ENCODE data around the gene PRR5.
"Not testable (repeated sequence)": the region's sequence is repeated elsewhere in the genome, so short reads cannot be mapped to it uniquely, and the experiment has no call there.

PRR5 gene

DNA sequence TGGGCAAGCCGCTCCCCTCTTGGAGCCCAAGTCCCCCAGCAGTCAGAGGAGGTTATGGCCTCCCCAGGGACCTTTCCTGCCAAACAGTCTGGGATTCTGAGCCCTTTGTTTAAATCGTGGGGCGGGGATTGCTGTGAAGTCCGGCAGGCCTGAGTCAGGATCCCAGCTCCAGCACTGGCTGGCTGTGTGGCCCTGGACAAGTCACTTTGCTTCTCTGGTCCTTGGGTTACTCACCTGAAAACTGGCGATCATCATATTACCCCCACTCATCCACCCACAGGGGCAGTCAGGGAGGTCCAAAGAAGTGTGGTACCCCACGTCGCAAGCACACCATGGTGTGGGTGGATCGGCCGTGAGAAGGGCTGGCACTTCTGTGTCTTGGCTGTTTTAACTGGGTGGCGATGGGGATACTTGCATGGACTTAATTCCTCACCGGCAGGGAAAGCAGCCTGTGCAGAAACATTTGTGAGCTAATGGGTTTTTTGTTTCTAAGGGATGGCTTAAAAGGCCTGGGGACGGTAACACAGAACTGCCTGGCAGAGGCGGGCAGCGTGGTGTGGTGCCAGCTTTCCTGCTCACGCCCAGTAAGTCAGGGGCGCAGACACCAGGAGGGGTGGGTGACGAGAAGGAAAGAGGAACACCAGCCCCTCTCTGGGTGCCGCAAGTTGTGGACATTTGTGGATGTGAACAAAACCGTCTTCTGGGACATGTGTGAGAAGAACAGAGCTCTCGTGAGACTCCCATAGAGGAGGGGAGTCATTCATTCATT, 31.6 kb upstream of the PRR5 start:
- H3K27ac ChIP-seq: peak overlapping the region in 6 of 21 experiments; percentile 8 to 94 (median 86)
- peak overlapping the region in 1 of 7 experiments; percentile 63 for H3K4me3 ChIP-seq

GRCh38 chr22:44671742-44672141, 30.3 kb upstream of the PRR5 start:
- Histone ChIP-seq H3K27ac (peak overlapping the region in 1 of 21 experiments; percentile 94), H3K4me3 (no peak overlapping the region)

DNA sequence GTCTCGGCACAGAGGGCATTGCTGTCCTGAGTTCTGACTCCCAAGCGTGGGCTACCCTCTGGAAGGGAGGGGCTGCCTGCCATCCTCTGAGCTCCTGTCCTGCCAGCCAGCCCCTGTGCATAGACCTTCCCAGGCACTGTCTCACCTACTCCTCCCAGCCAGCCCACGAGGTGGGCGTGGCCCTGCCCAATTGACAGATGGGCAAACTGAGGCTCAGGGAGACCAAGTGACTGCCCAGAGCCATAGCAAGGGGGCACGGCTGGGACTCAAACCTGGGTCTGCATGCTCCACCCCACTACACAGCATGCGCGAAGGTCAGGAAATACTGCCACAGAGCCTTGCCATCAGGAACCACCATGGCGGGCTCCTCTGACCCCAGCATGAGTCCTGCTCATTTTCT, 29.4 kb upstream of the PRR5 start:
- Histone ChIP-seq H3K4me3 (no peak overlapping the region), H3K27ac (no peak overlapping the region)

DNA sequence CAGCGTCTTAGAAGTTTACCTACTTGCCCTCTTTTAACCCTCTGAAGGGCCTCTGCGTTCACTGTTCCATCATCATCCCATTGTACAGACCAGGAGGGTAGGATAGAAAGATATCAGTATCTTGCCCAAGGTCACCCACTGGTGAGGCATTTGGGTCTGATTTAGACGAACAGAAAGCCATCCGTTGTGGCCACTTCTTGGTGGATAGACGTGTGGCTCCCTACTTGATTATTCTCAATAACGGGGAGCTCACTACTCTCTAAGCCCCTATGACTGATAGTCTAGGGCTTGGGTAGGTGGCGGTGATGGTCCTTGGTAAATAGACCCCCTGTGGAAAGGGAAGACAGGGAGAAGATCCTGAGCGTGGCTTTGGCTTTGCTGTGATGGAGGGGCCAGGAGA, 28.6 kb upstream of the PRR5 start:
- no peak overlapping the region for H3K27ac ChIP-seq
- no peak overlapping the region for H3K4me3 ChIP-seq

GRCh38 chr22:44676066-44676440, 26.0 kb upstream of the PRR5 start:
- not testable (repeated sequence) for H3K4me3 ChIP-seq, H3K27ac ChIP-seq

DNA sequence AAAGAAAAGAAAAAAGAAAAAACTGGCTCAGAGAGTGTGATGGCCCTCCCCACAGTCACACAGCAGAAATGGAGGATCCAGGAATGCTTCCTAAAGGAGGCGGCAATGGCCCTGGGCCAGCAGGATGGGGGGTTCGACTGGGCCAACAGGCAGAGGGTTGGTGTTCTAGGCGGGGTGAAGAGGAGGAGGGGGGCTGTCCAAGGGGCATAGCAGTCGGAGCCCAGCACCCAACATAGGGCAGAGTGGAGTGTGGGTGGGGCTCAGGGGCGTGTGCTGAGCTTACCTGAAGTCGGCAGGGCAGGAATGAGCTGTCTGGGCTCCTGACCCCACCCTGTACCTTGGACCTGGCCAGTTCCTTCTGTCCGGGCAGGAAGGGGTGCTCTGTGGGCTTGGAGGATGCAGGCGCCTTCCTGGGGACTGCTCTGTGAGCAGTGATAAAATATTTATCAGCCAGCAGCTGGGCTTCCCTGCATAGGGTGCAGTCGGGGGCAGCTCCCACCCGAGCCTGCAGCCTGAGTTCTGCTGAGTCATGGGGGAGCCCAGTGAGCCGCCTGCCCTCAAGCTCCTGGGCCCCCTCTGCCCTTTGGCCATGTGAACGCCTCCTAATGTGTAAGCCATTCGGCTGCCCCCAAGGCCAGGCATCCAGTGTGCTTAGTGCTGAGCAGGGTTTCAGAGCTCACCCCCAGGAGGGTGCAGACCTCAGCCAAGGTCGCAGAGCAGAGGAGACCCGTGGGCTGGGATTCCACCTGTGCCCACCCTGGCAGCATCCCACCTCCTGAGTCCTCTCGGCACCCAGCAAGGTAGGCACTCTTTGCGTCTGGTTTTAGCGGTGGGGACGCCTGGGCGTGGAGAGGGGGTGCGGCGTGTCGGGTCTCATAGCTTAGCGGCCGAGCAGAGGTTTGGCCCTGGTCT, 25.3 kb upstream of the PRR5 start:
- no peak overlapping the region for H3K4me3 ChIP-seq
- peak overlapping the region in 3 of 21 experiments; percentile 9 to 64 (median 37) for H3K27ac ChIP-seq

DNA sequence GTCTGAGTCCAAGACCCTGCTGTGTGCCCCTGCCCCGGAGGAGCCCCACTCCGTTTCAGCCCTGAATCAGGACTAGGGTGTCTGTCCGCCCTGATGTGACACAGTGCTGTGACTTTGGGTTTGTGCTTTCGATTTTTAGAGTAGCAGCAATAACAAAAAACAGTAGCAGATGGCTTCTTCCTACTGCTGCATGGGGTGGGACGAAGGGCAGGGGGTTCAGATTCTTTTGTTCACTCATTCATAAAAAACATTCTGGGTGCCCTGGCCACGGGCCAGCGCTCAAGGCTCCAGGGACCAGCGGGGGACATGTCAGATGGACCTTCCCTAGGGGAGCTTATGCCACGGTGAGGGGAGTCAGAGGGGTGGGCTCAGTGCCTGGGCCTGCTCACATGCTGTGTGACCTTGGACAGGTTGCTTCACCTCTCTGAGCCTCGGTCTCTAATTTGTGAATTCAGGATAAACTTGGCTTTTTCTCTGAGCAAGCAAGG, 24.6 kb upstream of the PRR5 start:
- H3K4me3 ChIP-seq: no peak overlapping the region
- H3K27ac ChIP-seq: peak overlapping the region in 2 of 21 experiments; percentile 7 to 64

DNA sequence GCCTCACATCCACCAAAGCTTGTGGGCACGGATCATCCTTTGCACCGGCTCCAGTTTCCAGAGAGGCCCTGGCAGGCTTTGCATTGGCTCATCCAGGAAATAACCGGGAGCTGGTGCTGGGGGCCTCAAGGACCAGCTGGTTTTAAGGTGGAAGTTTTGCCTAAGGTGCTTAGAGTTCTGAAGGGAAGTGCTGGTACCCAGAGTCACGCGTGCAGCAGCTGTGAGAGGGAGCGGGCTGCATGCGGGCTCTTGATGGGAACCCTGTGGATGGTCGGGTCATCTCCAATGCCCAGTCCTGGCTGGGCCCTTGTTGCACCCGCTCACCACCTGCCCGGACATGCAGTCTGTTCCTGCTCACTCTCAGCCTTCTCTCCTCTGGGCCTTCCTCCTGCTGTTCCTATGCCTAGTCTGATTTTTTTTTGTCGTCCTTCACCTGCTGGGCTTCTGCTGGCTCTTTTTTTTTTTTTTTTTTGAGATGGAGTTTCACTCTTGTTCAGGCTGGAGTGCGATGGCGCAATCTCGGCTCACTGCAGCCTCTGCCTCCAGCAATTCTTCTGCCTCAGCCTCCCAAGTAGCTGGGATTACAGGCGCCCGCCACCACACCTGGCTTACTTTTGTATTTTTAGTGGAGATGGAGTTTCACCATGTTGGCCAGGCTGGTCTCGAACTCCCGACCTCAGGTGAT, 24.0 kb upstream of the PRR5 start:
- Histone ChIP-seq H3K27ac (no peak overlapping the region), H3K4me3 (no peak overlapping the region)

GRCh38 chr22:44678556-44679305, 23.3 kb upstream of the PRR5 start:
- no peak overlapping the region for H3K4me3 ChIP-seq

GRCh38 chr22:44679306-44679647, 22.7 kb upstream of the PRR5 start:
- not testable (repeated sequence) for H3K27ac ChIP-seq, H3K4me3 ChIP-seq

More at GRCh38 chr22:44678556-44679305, 23.3 kb upstream of the PRR5 start:
- no peak overlapping the region for H3K27ac ChIP-seq

DNA sequence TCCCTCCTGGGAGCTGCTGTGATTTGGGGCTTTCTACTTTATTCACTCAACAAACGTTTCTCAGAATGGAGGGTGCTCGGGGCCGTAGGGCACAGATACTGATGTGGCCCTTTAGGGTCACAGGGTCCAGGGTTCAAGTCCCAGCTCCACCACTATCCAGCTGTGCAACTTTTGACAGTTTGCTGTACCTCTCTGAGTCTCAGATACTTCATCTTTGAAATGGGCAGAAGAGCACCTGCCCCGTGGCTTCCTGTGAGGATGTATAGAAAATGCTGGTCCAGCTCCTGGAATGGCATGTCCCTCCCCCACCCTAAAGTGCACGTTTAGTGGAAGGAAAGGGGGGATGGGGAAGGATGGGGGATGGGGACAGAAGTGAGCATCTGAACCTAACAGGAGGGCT, 21.9 kb upstream of the PRR5 start:
- no peak overlapping the region for H3K4me3 ChIP-seq
- H3K27ac ChIP-seq: no peak overlapping the region

GRCh38 chr22:44680481-44680894, 21.5 kb upstream of the PRR5 start:
- H3K4me3 ChIP-seq: no peak overlapping the region
- H3K27ac ChIP-seq: no peak overlapping the region

- H3K4me3 ChIP-seq: no peak overlapping the region
- H3K27ac ChIP-seq: peak overlapping the region in 2 of 21 experiments; percentile 33 to 74
Observed at GRCh38 chr22:44682556-44683168, 19.3 kb upstream of the PRR5 start.

GRCh38 chr22:44683237-44683636, 18.8 kb upstream of the PRR5 start:
- Histone ChIP-seq H3K27ac (peak overlapping the region in 6 of 21 experiments; percentile 14 to 74 (median 34)), H3K4me3 (no peak overlapping the region)

GRCh38 chr22:44683881-44684280, 18.1 kb upstream of the PRR5 start:
- no peak overlapping the region for H3K4me3 ChIP-seq
- peak overlapping the region in 6 of 21 experiments; percentile 14 to 74 (median 43) for H3K27ac ChIP-seq

- peak overlapping the region in 17 of 21 experiments; percentile 21 to 86 (median 65) for H3K27ac ChIP-seq
- no peak overlapping the region for H3K4me3 ChIP-seq
Observed at GRCh38 chr22:44684506-44685383, 17.3 kb upstream of the PRR5 start.

DNA sequence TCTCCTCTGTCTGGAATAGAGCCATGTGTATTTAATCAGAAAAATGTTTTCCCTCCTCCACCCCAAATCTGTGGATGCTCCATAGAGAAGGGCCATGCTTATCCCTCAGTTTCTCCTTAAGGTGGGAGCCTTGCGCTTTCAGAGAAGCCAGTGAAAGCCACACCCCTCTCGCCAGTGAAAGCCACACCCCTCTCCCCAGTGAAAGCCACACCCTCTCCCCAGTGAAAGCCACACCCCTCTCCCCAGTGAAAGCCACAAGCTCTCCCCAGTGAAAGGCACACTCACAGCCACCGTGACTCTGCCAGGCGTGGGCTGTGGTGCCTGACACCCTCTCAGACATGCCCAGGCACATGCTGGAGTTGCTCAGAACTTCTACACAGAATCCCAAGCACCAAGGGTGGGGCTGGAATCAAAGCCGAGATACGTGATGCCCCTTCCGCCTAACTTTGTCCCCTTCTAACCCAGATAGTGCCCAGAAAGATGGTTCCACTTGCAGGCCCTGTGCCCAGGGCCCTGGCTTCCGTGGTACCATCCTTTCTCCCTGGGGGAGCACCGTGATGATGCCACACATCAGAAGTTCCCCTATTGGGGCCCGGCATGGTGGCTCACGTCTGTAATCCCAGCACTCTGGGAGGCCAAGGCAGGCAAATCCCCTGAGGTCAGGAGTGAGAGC, 16.5 kb upstream of the PRR5 start:
- Histone ChIP-seq H3K27ac (peak overlapping the region in 20 of 21 experiments; percentile 26 to 86 (median 74)), H3K4me3 (no peak overlapping the region)

All from skin epidermis (tissue), 12 donors.